Mucosa of rectum (tissue), 2 donors: ENCODE measurements around the gene RRM2.

Source experiments
- H3K27ac ChIP-seq, 2 donors: one replicate each; pipeline ENCODE4 v1.7.0; 2013; ENCODE audit warnings: inconsistent platforms in 2 of 2, low read depth in 2 of 2, low read length in 2 of 2
- H3K27me3 ChIP-seq, 2 donors: one replicate each; pipeline ENCODE4 v1.7.0; 2013; ENCODE audit warnings: low read length in 2 of 2; ENCODE audit not compliant: control insufficient read depth in 2 of 2, insufficient read depth in 2 of 2
- H3K36me3 ChIP-seq, 2 donors: one replicate each; pipeline ENCODE4 v1.7.0; 2013; ENCODE audit warnings: low read length in 2 of 2; ENCODE audit not compliant: control insufficient read depth in 2 of 2, insufficient read depth in 2 of 2
- H3K4me1 ChIP-seq, 2 donors: one replicate each; pipeline ENCODE4 v1.7.0; 2013; ENCODE audit warnings: low read length in 2 of 2, mild to moderate bottlenecking in 1 of 2; ENCODE audit not compliant: control insufficient read depth in 2 of 2, insufficient read depth in 2 of 2
- H3K4me3 ChIP-seq, 2 donors: one replicate each; pipeline ENCODE4 v1.7.0; 2013; ENCODE audit warnings: low read length in 2 of 2
- H3K9ac ChIP-seq, 2 donors: one replicate each; pipeline ENCODE4 v1.7.0; 2013; ENCODE audit warnings: low read length in 2 of 2, low read depth in 1 of 2, mild to moderate bottlenecking in 1 of 2
- H3K9me3 ChIP-seq, 2 donors: one replicate each; pipeline ENCODE4 v1.7.0; 2013; ENCODE audit warnings: low read length in 2 of 2; ENCODE audit not compliant: control insufficient read depth in 2 of 2
- donor health status: healthy.
- donor health status: Normal muscosa, but diverticular disease.

RRM2 gene

GRCh38 chr2:10169581-10169980, 47.0 kb downstream of the RRM2 start:
- Histone ChIP-seq H3K27ac (no peak overlapping the region), H3K27me3 (no peaks in the 10 kb centered on the region), H3K9ac (no peak overlapping the region), H3K4me1 (no peaks in the 10 kb centered on the region), H3K36me3 (no peaks in the 10 kb centered on the region), H3K4me3 (no peak overlapping the region), H3K9me3 (no peaks in the 10 kb centered on the region)

DNA sequence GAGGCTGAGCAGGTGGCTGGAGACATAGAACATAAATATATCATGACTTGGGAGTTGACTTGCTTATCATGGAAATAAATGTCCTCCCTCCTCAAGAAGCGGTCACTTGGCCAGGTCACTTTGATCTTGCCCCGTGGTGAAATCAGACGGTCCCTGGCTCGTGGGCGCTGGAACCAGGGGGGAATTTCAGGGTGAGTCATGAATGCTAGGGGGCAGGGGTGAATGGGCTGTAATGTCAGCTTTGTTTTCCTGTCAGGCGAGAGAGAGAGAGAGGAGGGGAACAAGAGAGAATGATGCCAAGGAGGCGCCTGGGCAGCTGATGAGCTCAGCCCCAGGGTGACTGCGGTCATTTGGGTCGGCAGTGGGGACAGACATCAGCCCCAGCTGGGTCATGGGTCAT, 47.7 kb downstream of the RRM2 start:
- H3K27me3 ChIP-seq, result no peaks in the 10 kb centered on the region
- H3K4me1 ChIP-seq, result no peaks in the 10 kb centered on the region
- H3K9ac ChIP-seq, result no peak overlapping the region
- H3K9me3 ChIP-seq, result no peaks in the 10 kb centered on the region
- H3K36me3 ChIP-seq, result no peaks in the 10 kb centered on the region
- H3K4me3 ChIP-seq, result no peak overlapping the region
- H3K27ac ChIP-seq, result no peak overlapping the region

DNA sequence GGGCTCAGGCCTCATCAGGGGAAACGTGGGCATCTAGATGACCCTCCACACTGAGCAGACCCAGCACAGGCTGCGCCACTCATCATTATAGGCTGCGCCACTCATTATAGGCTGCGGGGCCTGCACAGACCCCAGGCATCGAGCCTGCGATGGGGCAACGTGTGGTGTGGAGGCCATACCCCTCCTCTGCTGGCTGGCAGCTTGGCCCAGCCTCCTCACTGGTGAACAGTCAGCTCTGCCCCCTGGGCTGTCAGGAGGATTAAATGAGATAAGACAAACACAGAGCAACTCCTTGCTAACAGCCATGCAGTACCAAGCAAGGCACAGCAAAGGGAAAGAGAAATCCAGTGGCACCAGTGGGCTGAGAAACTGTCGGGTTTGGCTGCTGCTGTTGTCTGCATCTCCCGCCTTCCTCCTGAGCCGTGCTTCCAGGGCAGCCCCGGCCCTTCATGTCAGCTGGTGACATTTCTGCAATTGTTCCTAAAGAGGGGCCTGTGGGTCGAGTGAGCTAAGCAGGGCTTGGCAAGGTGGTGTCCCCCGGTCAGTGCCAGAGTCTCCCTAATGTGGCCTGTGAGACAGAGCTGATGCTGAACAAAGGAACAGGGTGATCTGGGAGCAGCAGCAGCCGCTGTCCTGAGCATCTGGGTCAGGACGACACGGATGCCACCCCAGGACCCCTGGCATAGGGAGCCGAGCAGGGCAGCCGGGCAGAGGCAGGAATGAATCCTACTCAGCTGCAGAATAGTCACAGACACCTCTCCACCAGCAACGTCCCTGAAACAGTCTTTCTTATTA, 48.7 kb downstream of the RRM2 start:
- H3K36me3 ChIP-seq, result no peaks in the 10 kb centered on the region
- no peaks in the 10 kb centered on the region for H3K9me3 ChIP-seq
- H3K9ac ChIP-seq, result no peak overlapping the region
- no peaks in the 10 kb centered on the region for H3K27me3 ChIP-seq
- H3K4me3 ChIP-seq, result no peak overlapping the region
- H3K27ac ChIP-seq, result no peak overlapping the region
- no peaks in the 10 kb centered on the region for H3K4me1 ChIP-seq

DNA sequence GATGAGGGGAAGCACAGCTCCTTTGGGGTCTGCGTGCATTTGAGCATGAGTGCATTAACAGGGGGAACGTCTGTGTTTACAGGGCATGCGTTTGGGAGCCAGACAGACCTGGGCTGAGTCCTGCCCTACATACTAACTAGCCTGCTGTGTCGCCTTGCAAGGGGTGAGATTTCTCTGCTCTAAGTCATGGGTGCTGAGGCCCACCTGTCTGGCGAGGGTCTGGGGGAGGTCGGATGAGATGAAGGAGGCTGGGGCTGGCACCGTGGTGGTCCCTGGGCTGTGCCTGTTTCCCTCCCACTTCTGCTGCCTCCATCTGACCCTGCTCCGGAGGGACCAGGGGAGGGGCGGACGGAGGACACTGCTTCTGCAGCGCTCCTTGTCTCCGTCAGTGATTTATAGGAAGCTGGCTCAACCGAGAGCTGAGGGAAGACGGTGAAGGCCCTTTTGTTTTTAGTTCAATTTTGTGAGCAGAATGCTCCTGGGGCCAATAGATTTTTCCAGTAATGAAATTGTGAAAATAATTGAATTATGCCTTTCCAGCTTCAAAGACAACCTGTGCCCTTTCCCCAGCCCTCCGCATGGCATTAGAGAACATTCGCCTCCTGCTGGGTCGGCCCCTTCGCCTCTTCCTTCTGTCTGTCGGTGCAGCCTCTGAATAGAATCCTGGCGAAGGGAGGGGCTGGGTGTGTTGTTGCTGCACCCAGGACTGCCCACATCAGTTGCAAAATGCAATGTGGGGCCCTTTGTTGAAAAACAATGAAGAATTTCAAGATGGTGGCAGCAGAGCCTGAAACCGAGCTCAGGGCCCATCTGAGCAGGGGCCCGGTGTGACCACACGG, 49.7 kb downstream of the RRM2 start:
- H3K27me3 ChIP-seq, result no peaks in the 10 kb centered on the region
- H3K4me3 ChIP-seq, result no peak overlapping the region
- no peak overlapping the region for H3K27ac ChIP-seq
- H3K36me3 ChIP-seq, result no peaks in the 10 kb centered on the region
- H3K4me1 ChIP-seq, result no peaks in the 10 kb centered on the region
- H3K9me3 ChIP-seq, result no peaks in the 10 kb centered on the region
- H3K9ac ChIP-seq, result no peak overlapping the region

DNA sequence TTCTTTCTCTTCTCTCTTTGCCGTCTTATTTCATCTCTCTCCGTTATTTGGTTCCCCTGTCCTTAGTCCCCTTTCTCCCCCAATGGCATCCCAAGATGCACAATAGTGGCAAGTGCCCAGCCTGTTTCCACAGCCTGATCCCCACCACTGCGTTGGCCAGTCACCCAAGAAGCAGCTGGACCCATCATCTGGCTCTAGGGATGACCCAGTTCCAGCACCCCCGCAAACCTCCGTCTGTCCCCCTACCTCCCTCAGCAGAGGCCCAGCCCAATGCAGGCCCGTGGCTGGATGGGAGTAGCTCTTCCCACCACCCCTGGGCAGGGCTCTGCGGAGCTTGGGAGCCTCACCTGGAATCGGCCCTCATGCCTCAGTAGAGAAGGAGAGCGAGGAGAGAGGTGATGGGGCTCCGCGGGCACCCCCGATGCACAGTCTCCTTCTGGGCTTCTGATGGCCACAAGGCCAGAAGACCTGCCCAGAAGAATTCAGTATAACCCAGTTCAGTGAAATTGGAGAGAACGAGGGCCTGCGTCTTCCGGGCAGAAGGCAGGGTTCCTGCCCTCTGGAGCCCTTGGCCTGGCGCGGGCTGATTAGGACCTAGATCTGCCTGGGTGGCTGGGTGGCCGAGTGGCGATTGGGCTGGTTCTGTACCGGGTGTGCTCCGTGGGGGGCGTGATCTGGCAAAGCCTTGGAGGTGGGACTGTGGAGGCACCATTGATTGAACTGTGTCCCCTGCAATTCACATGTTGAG, 50.9 kb downstream of the RRM2 start:
- H3K4me1 ChIP-seq, result no peaks in the 10 kb centered on the region
- H3K9me3 ChIP-seq, result no peaks in the 10 kb centered on the region
- H3K36me3 ChIP-seq, result no peaks in the 10 kb centered on the region
- H3K27ac ChIP-seq, result no peak overlapping the region
- H3K4me3 ChIP-seq, result no peak overlapping the region
- no peak overlapping the region for H3K9ac ChIP-seq
- no peaks in the 10 kb centered on the region for H3K27me3 ChIP-seq

GRCh38 chr2:10174173-10174572, 51.6 kb downstream of the RRM2 start:
- Histone ChIP-seq H3K9ac (no peak overlapping the region), H3K4me3 (no peak overlapping the region), H3K36me3 (no peaks in the 10 kb centered on the region), H3K27ac (no peak overlapping the region), H3K4me1 (no peaks in the 10 kb centered on the region), H3K9me3 (no peaks in the 10 kb centered on the region), H3K27me3 (no peaks in the 10 kb centered on the region)

- Histone ChIP-seq H3K36me3 (no peaks in the 10 kb centered on the region), H3K4me1 (no peaks in the 10 kb centered on the region), H3K4me3 (no peak overlapping the region), H3K27me3 (no peaks in the 10 kb centered on the region), H3K9ac (no peak overlapping the region), H3K27ac (no peak overlapping the region), H3K9me3 (no peaks in the 10 kb centered on the region)
Measured at GRCh38 chr2:10175441-10175840, 52.9 kb downstream of the RRM2 start.

- no peak overlapping the region for H3K4me3 ChIP-seq
- no peak overlapping the region for H3K9ac ChIP-seq
- H3K27ac ChIP-seq, result no peak overlapping the region
- H3K4me1 ChIP-seq, result no peaks in the 10 kb centered on the region
- H3K9me3 ChIP-seq, result no peaks in the 10 kb centered on the region
- no peaks in the 10 kb centered on the region for H3K36me3 ChIP-seq
- H3K27me3 ChIP-seq, result no peaks in the 10 kb centered on the region
Measured at GRCh38 chr2:10178751-10179150, 56.2 kb downstream of the RRM2 start.

DNA sequence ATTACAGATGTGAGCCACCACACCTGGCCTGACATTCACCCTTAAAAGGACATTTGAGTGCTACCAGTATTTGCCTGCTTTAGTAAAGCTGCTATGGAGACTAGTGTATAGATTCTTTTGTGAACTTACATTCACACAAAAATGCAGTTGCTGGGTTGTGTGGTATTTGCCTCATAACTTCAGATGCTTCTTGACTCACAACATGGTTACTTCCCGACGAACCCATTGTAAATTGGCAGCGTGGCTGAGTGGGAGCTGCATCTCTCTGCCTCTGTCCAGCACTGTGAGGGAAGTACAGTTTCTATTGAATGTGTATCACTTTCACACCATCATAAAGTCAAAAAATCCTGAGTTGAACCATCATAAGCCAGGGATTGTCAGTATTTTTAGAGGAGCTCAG, 56.9 kb downstream of the RRM2 start:
- Histone ChIP-seq H3K9ac (no peak overlapping the region), H3K27ac (no peak overlapping the region), H3K36me3 (no peaks in the 10 kb centered on the region), H3K27me3 (no peaks in the 10 kb centered on the region), H3K4me1 (no peaks in the 10 kb centered on the region), H3K4me3 (no peak overlapping the region), H3K9me3 (no peaks in the 10 kb centered on the region)

DNA sequence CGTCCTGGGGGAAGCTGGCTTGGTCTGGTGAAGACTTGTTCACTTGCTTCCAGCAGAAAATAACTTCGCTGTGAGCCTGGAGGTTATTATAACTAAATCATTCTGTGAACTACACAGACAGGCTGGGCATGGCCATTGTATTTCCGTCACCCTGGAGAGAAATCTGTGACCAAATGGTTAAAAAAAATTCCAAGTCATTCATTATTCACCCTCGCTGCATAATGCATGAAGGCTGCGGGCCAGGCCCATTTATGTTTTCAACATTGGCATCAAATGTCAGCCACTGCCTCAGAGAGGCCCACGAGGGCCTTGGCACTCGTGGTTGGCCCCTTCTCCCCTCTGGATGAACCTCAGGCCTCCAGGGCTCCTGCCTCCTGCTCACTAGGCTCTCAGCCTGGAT, 57.7 kb downstream of the RRM2 start:
- Histone ChIP-seq H3K4me1 (no peaks in the 10 kb centered on the region), H3K27me3 (no peaks in the 10 kb centered on the region)

More for the DNA sequence above, 57.7 kb downstream of the RRM2 start:
- H3K9me3 ChIP-seq, result no peaks in the 10 kb centered on the region
- H3K36me3 ChIP-seq, result no peaks in the 10 kb centered on the region
- no peak overlapping the region for H3K9ac ChIP-seq
- no peak overlapping the region for H3K27ac ChIP-seq
- H3K4me3 ChIP-seq, result no peak overlapping the region
